Measurements from ENCODE around the gene LRRC36.
A peak's percentile ranks its signal among the peaks of the same experiment; 100 is the strongest.

LRRC36 gene

GRCh38 chr16:67280090-67281015, 46.3 kb upstream of the LRRC36 start:
- no peak for TF ChIP-seq CTCF (conservative IDR thresholded peaks at IDR 0.05)
- H3K27ac ChIP-seq, result no peak overlapping the region

- H3K27ac ChIP-seq, result no peak overlapping the region
- no peak for TF ChIP-seq CTCF (conservative IDR thresholded peaks at IDR 0.05)
These were observed 44.8 kb upstream of the LRRC36 start for GRCh38 chr16:67281536-67282446.

- TF ChIP-seq CTCF (conservative IDR thresholded peaks at IDR 0.05), result no peak
- no peak overlapping the region for H3K27ac ChIP-seq
These were observed 44.2 kb upstream of the LRRC36 start for GRCh38 chr16:67282447-67282805.

- TF ChIP-seq CTCF (conservative IDR thresholded peaks at IDR 0.05), result no peak
- H3K27ac ChIP-seq, result no peak overlapping the region
These were observed 43.4 kb upstream of the LRRC36 start for GRCh38 chr16:67283039-67283825.

GRCh38 chr16:67283826-67284555, 42.6 kb upstream of the LRRC36 start:
- H3K27ac ChIP-seq, result peak overlapping the region; percentile 44
- no peak for TF ChIP-seq CTCF (conservative IDR thresholded peaks at IDR 0.05)

- H3K27ac ChIP-seq, result peak overlapping the region; percentile 44
- TF ChIP-seq CTCF (conservative IDR thresholded peaks at IDR 0.05), result peak; percentile 54
These were observed 41.6 kb upstream of the LRRC36 start for GRCh38 chr16:67284699-67285646.
